Measurements from ENCODE around the gene HOXC5.

DNA sequence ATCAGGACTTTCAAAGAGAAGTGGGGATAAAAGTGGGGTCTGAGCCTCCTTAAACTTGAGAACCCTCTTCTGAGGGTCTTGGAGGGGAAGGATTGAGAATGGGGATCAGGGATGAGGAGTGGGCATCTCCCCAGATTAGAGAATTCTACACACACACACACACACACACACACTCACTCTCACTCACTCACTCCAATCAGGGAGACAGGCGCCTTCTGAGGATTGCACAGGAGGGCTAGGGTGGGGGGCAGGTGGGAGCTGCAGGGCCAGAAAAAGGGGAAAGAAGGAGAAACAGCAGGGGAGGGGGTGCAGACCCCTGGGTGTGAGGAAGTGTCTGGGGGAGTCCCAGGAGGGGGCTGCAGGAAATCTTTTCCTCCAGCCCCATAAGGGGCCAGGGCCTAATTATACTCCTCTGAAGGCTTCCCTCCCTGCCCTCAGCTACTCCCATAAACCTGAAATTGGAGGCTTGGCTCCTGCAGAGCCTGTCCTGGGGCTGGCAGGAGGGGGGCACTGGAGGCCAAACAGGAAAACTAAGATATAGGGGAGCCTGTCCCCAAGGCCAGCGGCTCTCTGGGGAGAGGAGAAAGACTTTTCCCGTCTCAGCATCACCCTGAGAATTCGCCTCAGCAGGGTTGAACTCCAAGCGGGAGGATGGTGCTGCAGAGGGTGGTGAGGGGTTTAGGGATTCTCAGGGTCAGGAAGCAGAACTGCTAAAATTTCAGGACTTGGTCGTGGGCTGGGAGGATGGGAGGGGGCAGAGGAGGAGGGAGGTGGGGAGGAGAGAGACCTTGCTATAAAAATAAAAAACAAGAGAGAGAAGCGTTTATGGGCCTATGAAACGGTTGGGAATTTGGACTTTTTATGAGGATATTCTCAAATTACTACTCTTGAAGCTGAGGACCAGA lies 31.3 kb upstream of the HOXC5 start:
- TF ChIP-seq, protein P1, sequence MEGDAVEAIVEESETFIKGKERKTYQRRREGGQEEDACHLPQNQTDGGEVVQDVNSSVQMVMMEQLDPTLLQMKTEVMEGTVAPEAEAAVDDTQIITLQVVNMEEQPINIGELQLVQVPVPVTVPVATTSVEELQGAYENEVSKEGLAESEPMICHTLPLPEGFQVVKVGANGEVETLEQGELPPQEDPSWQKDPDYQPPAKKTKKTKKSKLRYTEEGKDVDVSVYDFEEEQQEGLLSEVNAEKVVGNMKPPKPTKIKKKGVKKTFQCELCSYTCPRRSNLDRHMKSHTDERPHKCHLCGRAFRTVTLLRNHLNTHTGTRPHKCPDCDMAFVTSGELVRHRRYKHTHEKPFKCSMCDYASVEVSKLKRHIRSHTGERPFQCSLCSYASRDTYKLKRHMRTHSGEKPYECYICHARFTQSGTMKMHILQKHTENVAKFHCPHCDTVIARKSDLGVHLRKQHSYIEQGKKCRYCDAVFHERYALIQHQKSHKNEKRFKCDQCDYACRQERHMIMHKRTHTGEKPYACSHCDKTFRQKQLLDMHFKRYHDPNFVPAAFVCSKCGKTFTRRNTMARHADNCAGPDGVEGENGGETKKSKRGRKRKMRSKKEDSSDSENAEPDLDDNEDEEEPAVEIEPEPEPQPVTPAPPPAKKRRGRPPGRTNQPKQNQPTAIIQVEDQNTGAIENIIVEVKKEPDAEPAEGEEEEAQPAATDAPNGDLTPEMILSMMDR (IDR thresholded peaks at IDR 0.05) = no peak
- no peak for TF ChIP-seq EZH2 (IDR thresholded peaks at IDR 0.05; ENCODE audit: borderline replicate concordance, insufficient read depth, low read depth, low read length, poor library complexity, severe bottlenecking)
